ENCODE results near the gene MACROD2. TPM values are rescaled to one million over a fixed set of nuclear protein-coding genes. Genes with fewer than 3 reads are reported as not detected.

Gene MACROD2
- total RNA-seq, 1 experiment from 2014 or later: 1.4 TPM

DNA sequence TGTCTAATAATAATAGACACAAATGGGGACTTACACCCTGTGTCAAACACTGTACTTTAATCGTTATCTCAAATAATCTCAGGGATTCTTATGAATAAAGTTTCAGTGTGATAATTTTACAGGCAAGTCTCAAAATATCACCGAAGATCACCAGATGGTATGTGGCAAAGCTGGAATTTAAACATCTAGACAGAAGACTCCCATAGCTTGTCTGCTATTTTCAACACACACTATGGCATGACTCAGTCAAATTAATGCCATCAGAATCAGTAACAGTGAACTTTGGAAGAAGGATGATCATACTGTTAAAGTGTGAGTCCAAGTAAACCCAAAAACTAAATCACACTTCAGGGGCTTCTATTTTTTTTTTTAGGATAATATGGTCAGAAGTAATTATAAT lies 1209.7 kb downstream of the MACROD2 start:
- BruUV-seq (replicated peaks): no TSS peak
- Histone ChIP-seq H3K4me1 (ENCODE audit: insufficient read depth, low read length, poor library complexity, severe bottlenecking) (no peaks in the 10 kb centered on the region), H3K36me3 (ENCODE audit: insufficient read depth, low read length, poor library complexity, severe bottlenecking) (no peaks in the 10 kb centered on the region), H3K27me3 (replicated peaks; ENCODE audit: insufficient read depth, low read depth, low read length, poor library complexity) (no peaks in the 10 kb centered on the region), H3K4me3 (ENCODE audit: low read depth, low read length, poor library complexity, severe bottlenecking) (no peak overlapping the region), H3K27ac (ENCODE audit: low read depth, low read length, poor library complexity, severe bottlenecking) (no peak overlapping the region), H3K9me3 (ENCODE audit: low read depth, low read length, poor library complexity, severe bottlenecking) (peaks cover 12% of the 10 kb centered on the region)
- intact Hi-C loops (cut with micrococcal nuclease; ENCODE audit: unreplicated experiment): no loop called here
- no peak for DNase-seq (ENCODE audit: low spot score)
- CTCF ChIA-PET: no interaction called here
- POLR2A ChIA-PET (ENCODE audit: low non-redundant PET): no interaction called here
- TF ChIP-seq, protein P1, sequence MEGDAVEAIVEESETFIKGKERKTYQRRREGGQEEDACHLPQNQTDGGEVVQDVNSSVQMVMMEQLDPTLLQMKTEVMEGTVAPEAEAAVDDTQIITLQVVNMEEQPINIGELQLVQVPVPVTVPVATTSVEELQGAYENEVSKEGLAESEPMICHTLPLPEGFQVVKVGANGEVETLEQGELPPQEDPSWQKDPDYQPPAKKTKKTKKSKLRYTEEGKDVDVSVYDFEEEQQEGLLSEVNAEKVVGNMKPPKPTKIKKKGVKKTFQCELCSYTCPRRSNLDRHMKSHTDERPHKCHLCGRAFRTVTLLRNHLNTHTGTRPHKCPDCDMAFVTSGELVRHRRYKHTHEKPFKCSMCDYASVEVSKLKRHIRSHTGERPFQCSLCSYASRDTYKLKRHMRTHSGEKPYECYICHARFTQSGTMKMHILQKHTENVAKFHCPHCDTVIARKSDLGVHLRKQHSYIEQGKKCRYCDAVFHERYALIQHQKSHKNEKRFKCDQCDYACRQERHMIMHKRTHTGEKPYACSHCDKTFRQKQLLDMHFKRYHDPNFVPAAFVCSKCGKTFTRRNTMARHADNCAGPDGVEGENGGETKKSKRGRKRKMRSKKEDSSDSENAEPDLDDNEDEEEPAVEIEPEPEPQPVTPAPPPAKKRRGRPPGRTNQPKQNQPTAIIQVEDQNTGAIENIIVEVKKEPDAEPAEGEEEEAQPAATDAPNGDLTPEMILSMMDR (conservative IDR thresholded peaks at IDR 0.05; ENCODE audit: low read depth, low read length): no peak
- no peak for TF ChIP-seq EZH2 (IDR thresholded peaks at IDR 0.05; ENCODE audit: borderline replicate concordance, low read depth, low read length, poor library complexity, severe bottlenecking)

DNA sequence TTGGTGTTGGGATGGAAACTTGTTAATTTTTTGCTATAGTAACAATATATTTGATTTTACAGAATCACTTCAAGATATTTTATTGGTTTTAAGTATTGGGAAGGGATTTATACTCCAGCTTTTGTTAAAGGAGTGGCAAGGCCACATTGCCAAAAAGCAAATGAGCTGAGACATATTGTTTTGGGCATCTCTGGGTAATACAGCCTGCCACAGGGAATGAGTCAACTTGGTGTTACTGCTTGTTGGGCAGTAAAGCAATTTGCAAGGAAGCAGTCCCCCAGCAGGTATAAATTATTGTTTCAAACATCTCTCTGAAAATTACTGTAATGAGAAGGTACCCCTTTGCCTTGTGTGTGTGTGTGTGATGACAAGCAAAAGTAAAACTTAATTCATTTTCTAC lies 1210.4 kb downstream of the MACROD2 start:
- Histone ChIP-seq H3K4me1 (ENCODE audit: insufficient read depth, low read length, poor library complexity, severe bottlenecking) (no peaks in the 10 kb centered on the region), H3K27ac (ENCODE audit: low read depth, low read length, poor library complexity, severe bottlenecking) (no peak overlapping the region), H3K36me3 (ENCODE audit: insufficient read depth, low read length, poor library complexity, severe bottlenecking) (no peaks in the 10 kb centered on the region), H3K9me3 (ENCODE audit: low read depth, low read length, poor library complexity, severe bottlenecking) (peaks cover 17% of the 10 kb centered on the region), H3K4me3 (ENCODE audit: low read depth, low read length, poor library complexity, severe bottlenecking) (no peak overlapping the region), H3K27me3 (replicated peaks; ENCODE audit: insufficient read depth, low read depth, low read length, poor library complexity) (no peaks in the 10 kb centered on the region)
- ChIA-PET POLR2A (ENCODE audit: low non-redundant PET) (no interaction called here), CTCF (no interaction called here)
- no TSS peak for BruUV-seq (replicated peaks)
- TF ChIP-seq EZH2 (IDR thresholded peaks at IDR 0.05; ENCODE audit: borderline replicate concordance, low read depth, low read length, poor library complexity, severe bottlenecking): no peak
- TF ChIP-seq, protein P1 (conservative IDR thresholded peaks at IDR 0.05; ENCODE audit: low read depth, low read length): no peak
- no peak for DNase-seq (ENCODE audit: low spot score)
- intact Hi-C loops (cut with micrococcal nuclease; ENCODE audit: unreplicated experiment): no loop called here

DNA sequence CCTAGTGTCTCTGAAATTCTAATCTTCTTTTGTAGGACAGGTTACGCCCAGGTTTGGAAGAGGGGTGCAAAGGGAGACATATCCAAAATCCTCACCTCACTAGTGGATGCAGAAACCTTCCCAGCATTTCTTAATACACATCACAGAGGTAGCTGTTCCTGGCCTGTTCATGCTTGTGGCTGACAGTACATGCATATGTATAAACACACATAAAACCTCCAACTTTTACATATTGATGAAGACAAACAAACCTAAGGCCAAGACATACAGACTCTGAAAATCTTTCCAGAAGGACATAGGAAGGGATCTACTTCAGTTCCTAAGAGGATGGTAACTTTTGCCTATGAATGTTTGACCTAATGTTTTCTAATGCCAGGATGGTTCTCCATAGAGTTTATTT lies 1214.2 kb downstream of the MACROD2 start:
- TF ChIP-seq, protein P1 (conservative IDR thresholded peaks at IDR 0.05; ENCODE audit: low read depth, low read length): no peak
- TF ChIP-seq EZH2 (IDR thresholded peaks at IDR 0.05; ENCODE audit: borderline replicate concordance, low read depth, low read length, poor library complexity, severe bottlenecking): no peak
- Histone ChIP-seq H3K36me3 (ENCODE audit: insufficient read depth, low read length, poor library complexity, severe bottlenecking) (no peaks in the 10 kb centered on the region), H3K9me3 (ENCODE audit: low read depth, low read length, poor library complexity, severe bottlenecking) (peaks cover 18% of the 10 kb centered on the region), H3K27me3 (replicated peaks; ENCODE audit: insufficient read depth, low read depth, low read length, poor library complexity) (no peaks in the 10 kb centered on the region), H3K4me3 (ENCODE audit: low read depth, low read length, poor library complexity, severe bottlenecking) (no peak overlapping the region), H3K27ac (ENCODE audit: low read depth, low read length, poor library complexity, severe bottlenecking) (no peak overlapping the region), H3K4me1 (ENCODE audit: insufficient read depth, low read length, poor library complexity, severe bottlenecking) (no peaks in the 10 kb centered on the region)
- no TSS peak for BruUV-seq (replicated peaks)
- DNase-seq (ENCODE audit: low spot score): no peak
- ChIA-PET POLR2A (ENCODE audit: low non-redundant PET) (no interaction called here), CTCF (no interaction called here)
- intact Hi-C loops (cut with micrococcal nuclease; ENCODE audit: unreplicated experiment): no loop called here
